Neural progenitor cell (in vitro differentiated cells): ENCODE measurements around the gene LY6G6D. TPM values are rescaled to one million over a fixed set of nuclear protein-coding genes. Genes with fewer than 3 reads are reported as not detected.

Experiments
- DNase-seq: peaks from one replicate; pipeline ENCODE4 v3.0.0-alpha.2; 2016; ENCODE audit warnings: low spot score
- H2AFZ ChIP-seq: fragments of 200-600 bp; sonication (generic); replicated peaks from 2 replicates; pipeline ENCODE4 v1.6.1; 2016; ENCODE audit warnings: antibody characterized with exemption
- H3F3A ChIP-seq: fragments of 200-600 bp; sonication (generic); 2 replicates; pipeline ENCODE4 v1.6.1; 2016; ENCODE audit warnings: antibody characterized with exemption, low read depth
- H3K27ac ChIP-seq: fragments of 200-600 bp; sonication (generic); 2 replicates; pipeline ENCODE4 v1.5.1; 2016; ENCODE audit warnings: mild to moderate bottlenecking
- H3K27me3 ChIP-seq: fragments of 200-600 bp; sonication (generic); 2 replicates; pipeline ENCODE4 v1.6.1; 2016; ENCODE audit warnings: mild to moderate bottlenecking, moderate library complexity
- H3K36me3 ChIP-seq: fragments of 200-600 bp; sonication (generic); 2 replicates; pipeline ENCODE4 v1.5.1; 2016
- H3K4me1 ChIP-seq: fragments of 200-600 bp; sonication (generic); 2 replicates; pipeline ENCODE4 v1.6.1; 2016; ENCODE audit warnings: mixed run types
- H3K4me2 ChIP-seq: fragments of 200-600 bp; sonication (generic); 2 replicates; pipeline ENCODE4 v1.6.1; 2016
- H3K4me3 ChIP-seq: fragments of 200-600 bp; sonication (generic); 2 replicates; pipeline ENCODE4 v1.5.1; 2016
- H3K79me2 ChIP-seq: fragments of 200-600 bp; sonication (generic); 2 replicates; pipeline ENCODE4 v1.6.1; 2016; ENCODE audit warnings: low read depth
- H3K9ac ChIP-seq: fragments of 200-600 bp; sonication (generic); 2 replicates; pipeline ENCODE4 v1.6.1; 2016
- H3K9me3 ChIP-seq: fragments of 200-600 bp; sonication (generic); 2 replicates; pipeline ENCODE4 v1.5.1; 2016; ENCODE audit warnings: low read depth
- H4K20me1 ChIP-seq: fragments of 200-600 bp; sonication (generic); 2 replicates; pipeline ENCODE4 v1.6.1; 2016; ENCODE audit warnings: low read depth
- H3K27ac Mint-ChIP-seq: 3 replicates; pipeline ENCODE4 v1.8.0; 2021; ENCODE audit warnings: mixed read lengths
- H3K27me3 Mint-ChIP-seq: 2 replicates; pipeline ENCODE4 v1.8.0; 2022; ENCODE audit warnings: low read depth, mild to moderate bottlenecking, inconsistent platforms, moderate library complexity, mixed read lengths; ENCODE audit not compliant: insufficient read depth
- H3K36me3 Mint-ChIP-seq: 3 replicates; pipeline ENCODE4 v1.8.0; 2021; ENCODE audit warnings: mixed read lengths
- H3K4me1 Mint-ChIP-seq: 3 replicates; pipeline ENCODE4 v1.8.0; 2021; ENCODE audit warnings: mixed read lengths
- H3K4me3 Mint-ChIP-seq: 3 replicates; pipeline ENCODE4 v1.8.0; 2021; ENCODE audit warnings: mild to moderate bottlenecking, moderate library complexity, mixed read lengths
- H3K9me3 Mint-ChIP-seq: 3 replicates; pipeline ENCODE4 v1.8.0; 2020; ENCODE audit warnings: mixed read lengths
- CTCF ChIP-seq: fragments of 200-600 bp; sonication (generic); IDR thresholded peaks from 2 replicates; pipeline ENCODE4 v1.5.1; 2017; ENCODE audit warnings: antibody characterized with exemption, mild to moderate bottlenecking
- EZH2 ChIP-seq: fragments of 200-600 bp; sonication (generic); IDR thresholded peaks from 2 replicates; pipeline ENCODE4 v1.6.1; 2017; ENCODE audit warnings: antibody characterized with exemption, mild to moderate bottlenecking, moderate library complexity
- EZH2phosphoT487 ChIP-seq: fragments of 200-600 bp; sonication (generic); IDR thresholded peaks from 2 replicates; pipeline ENCODE4 v1.6.1; 2017; ENCODE audit warnings: antibody characterized with exemption
- total RNA-seq: library from RNA; depleted of rRNA; stranded (reverse); fragments of >200 nt; gene quantifications from 2 replicates; pipeline ENCODE4 v1.2.3, GENCODE V29; 2015; ENCODE audit warnings: low replicate concordance

The LY6G6D gene
- total RNA-seq, 1 donor from 2014 or later, result 0.90 TPM

GRCh38 chr6:31702405-31702818 lies 12.7 kb upstream of the LY6G6D start:
- H3K4me1 Mint-ChIP-seq, result peaks cover 19% of the 10 kb centered on the region

GRCh38 chr6:31702819-31703716 lies 12.1 kb upstream of the LY6G6D start, which contains the start of gene ABHD16A:
Gene ABHD16A (minus strand): TSS chr6:31703324. CDS start chr6:31703281, 43 bp downstream.
- DNase-seq, result peak; percentile 97
- Mint-ChIP-seq H3K27ac (peak within 1 kb of the TSS; percentile 98), H3K9me3 (no peaks in the 10 kb centered on the region), H3K36me3 (peaks cover 2% of the 10 kb centered on the region), H3K27me3 (peaks cover 4% of the 10 kb centered on the region), H3K4me3 (peak within 1 kb of the TSS; percentile 99), H3K4me1 (peaks cover 19% of the 10 kb centered on the region)
- Histone ChIP-seq H3K27me3 (no peaks in the 10 kb centered on the region), H2AFZ (peak within 1 kb of the TSS; percentile 80), H3K9me3 (no peaks in the 10 kb centered on the region), H3F3A (no peaks in the 10 kb centered on the region), H4K20me1 (no peaks in the 10 kb centered on the region), H3K27ac (peak within 1 kb of the TSS; percentile 68), H3K9ac (peak within 1 kb of the TSS; percentile 62), H3K4me1 (no peaks in the 10 kb centered on the region), H3K79me2 (peaks cover 32% of the 10 kb centered on the region), H3K36me3 (no peaks in the 10 kb centered on the region), H3K4me3 (peak within 1 kb of the TSS; percentile 83), H3K4me2 (peak within 1 kb of the TSS; percentile 87)
- TF ChIP-seq CTCF (no peak), EZH2 (no peak), EZH2phosphoT487 (no peak)

More at GRCh38 chr6:31702405-31702818, 12.7 kb upstream of the LY6G6D start:
- H3K27ac ChIP-seq, result no peak overlapping the region
- H3K36me3 ChIP-seq, result no peaks in the 10 kb centered on the region
- H3K9me3 Mint-ChIP-seq, result no peaks in the 10 kb centered on the region
- H3K27me3 Mint-ChIP-seq, result peaks cover 4% of the 10 kb centered on the region
- no peak for DNase-seq
- peak overlapping the region; percentile 87 for H3K4me2 ChIP-seq
- TF ChIP-seq EZH2 (no peak), CTCF (no peak), EZH2phosphoT487 (no peak)
- H3K9me3 ChIP-seq, result no peaks in the 10 kb centered on the region
- peak overlapping the region; percentile 99 for H3K4me3 Mint-ChIP-seq
- peaks cover 32% of the 10 kb centered on the region for H3K79me2 ChIP-seq
- H3K9ac ChIP-seq, result peak overlapping the region; percentile 62
- H3K36me3 Mint-ChIP-seq, result peaks cover 6% of the 10 kb centered on the region
- H2AFZ ChIP-seq, result peak overlapping the region; percentile 80
- peak overlapping the region; percentile 83 for H3K4me3 ChIP-seq
- H3F3A ChIP-seq, result no peaks in the 10 kb centered on the region
- peak overlapping the region; percentile 98 for H3K27ac Mint-ChIP-seq
- H3K4me1 ChIP-seq, result no peaks in the 10 kb centered on the region
- H3K27me3 ChIP-seq, result no peaks in the 10 kb centered on the region
- H4K20me1 ChIP-seq, result no peaks in the 10 kb centered on the region

GRCh38 chr6:31705931-31706330 lies 9.2 kb upstream of the LY6G6D start:
- Mint-ChIP-seq H3K9me3 (no peaks in the 10 kb centered on the region), H3K27me3 (peaks cover 8% of the 10 kb centered on the region), H3K27ac (no peak overlapping the region), H3K4me3 (no peak overlapping the region), H3K4me1 (peaks cover 22% of the 10 kb centered on the region), H3K36me3 (no peaks in the 10 kb centered on the region)
- Histone ChIP-seq H3K9me3 (no peaks in the 10 kb centered on the region), H2AFZ (no peak overlapping the region), H3K9ac (no peak overlapping the region), H4K20me1 (no peaks in the 10 kb centered on the region), H3F3A (no peaks in the 10 kb centered on the region), H3K27me3 (no peaks in the 10 kb centered on the region), H3K27ac (no peak overlapping the region), H3K4me3 (no peak overlapping the region), H3K79me2 (peaks cover 18% of the 10 kb centered on the region), H3K4me1 (no peaks in the 10 kb centered on the region), H3K4me2 (no peak overlapping the region), H3K36me3 (no peaks in the 10 kb centered on the region)
- no peak for DNase-seq
- TF ChIP-seq EZH2phosphoT487, result no peak
- no peak for TF ChIP-seq EZH2
- no peak for TF ChIP-seq CTCF
